H1 (cell line): ENCODE measurements around the gene ACSF2. TPM values are rescaled to one million over a fixed set of nuclear protein-coding genes. Genes with fewer than 3 reads are reported as not detected.

Experiments used
- CTCF ChIA-PET: fragments of 300-600 bp; sonication (Branson Sonifier 250); formaldehyde crosslinking; loops from one replicate; lab custom pipeline; 2021; ENCODE audit not compliant: partially characterized antibody; lab: Charles Lee
- POLR2A ChIA-PET: fragments of 300-600 bp; sonication (Branson Sonifier 250); formaldehyde crosslinking; loops from one replicate; lab custom pipeline; 2021; ENCODE audit warnings: inconsistent platforms; ENCODE audit not compliant: partially characterized antibody; lab: Charles Lee
- DNase-seq, 2 experiments: peaks; one replicate each; pipeline versions ENCODE4 v3.0.0 to v3.0.0-alpha.2; 2010 to 2022; ENCODE audit warnings: low spot score in 2 of 2, low read depth in 1 of 2, mixed read lengths in 1 of 2
- FAIRE-seq: peaks from 2 replicates; lab custom pipeline; 2011; peaks lifted over from hg19 to GRCh38; lab: Jason Lieb, UNC
- H2AFZ ChIP-seq: 2 replicates; pipeline ENCODE4 v1.8.1; 2012; ENCODE audit warnings: low read length, inconsistent platforms
- H2AK5ac ChIP-seq: 2 replicates; pipeline ENCODE4 v1.6.1; 2013; ENCODE audit warnings: low read depth, low read length
- H2BK120ac ChIP-seq: replicated peaks from 2 replicates; pipeline ENCODE3; 2013; ENCODE audit warnings: low read depth, low read length, inconsistent platforms
- H2BK12ac ChIP-seq: 2 replicates; pipeline ENCODE4 v1.6.1; 2013; ENCODE audit warnings: low read depth, low read length
- H2BK15ac ChIP-seq: 2 replicates; pipeline ENCODE4 v1.6.1; 2013; ENCODE audit warnings: low read length
- H2BK20ac ChIP-seq: 2 replicates; pipeline ENCODE4 v1.6.1; 2013; ENCODE audit warnings: low read length
- H2BK5ac ChIP-seq: 2 replicates; pipeline ENCODE4 v1.6.1; 2013; ENCODE audit warnings: low read depth, low read length
- H3K14ac ChIP-seq: 2 replicates; pipeline ENCODE4 v1.6.1; 2013; ENCODE audit warnings: inconsistent platforms; ENCODE audit not compliant: insufficient read length
- H3K18ac ChIP-seq: 2 replicates; pipeline ENCODE4 v1.6.1; 2013; ENCODE audit warnings: low read length; ENCODE audit errors: extremely low read depth
- H3K23ac ChIP-seq: 2 replicates; pipeline ENCODE4 v1.6.1; 2013; ENCODE audit warnings: inconsistent platforms; ENCODE audit not compliant: insufficient read length
- H3K23me2 ChIP-seq: 2 replicates; pipeline ENCODE4 v1.6.1; 2013; ENCODE audit warnings: low read depth, low read length
- H3K27ac ChIP-seq: 2 replicates; pipeline ENCODE4 v1.6.1; 2011; ENCODE audit warnings: low read depth, low read length, inconsistent platforms
- H3K27me3 ChIP-seq, 4 experiments: replicated peaks in 1 of 4; 1 replicate in 1 of 4; 2 replicates in 3 of 4; pipeline versions ENCODE4 v1.6.1 to v1.8.1; 2011 to 2013; ENCODE audit warnings: low read length in 3 of 4, mild to moderate bottlenecking in 3 of 4, inconsistent platforms in 2 of 4, mixed read lengths in 2 of 4, moderate library complexity in 1 of 4; ENCODE audit not compliant: control insufficient read depth in 3 of 4, insufficient read depth in 3 of 4; ENCODE audit errors: extremely low read depth in 1 of 4
- H3K36me3 ChIP-seq, 4 experiments: 2 replicates each; pipeline versions ENCODE4 v1.6.1 to v1.8.1; 2011 to 2013; ENCODE audit warnings: mild to moderate bottlenecking in 4 of 4, low read length in 3 of 4, moderate library complexity in 2 of 4, control low read depth in 1 of 4, inconsistent platforms in 1 of 4; ENCODE audit not compliant: insufficient read depth in 4 of 4, control insufficient read depth in 2 of 4
- H3K4ac ChIP-seq: replicated peaks from 2 replicates; pipeline ENCODE3; 2013; ENCODE audit warnings: low read length, low read depth, mixed read lengths, inconsistent platforms; ENCODE audit not compliant: insufficient read length
- H3K4me1 ChIP-seq, 4 experiments: replicated peaks in 1 of 4; 1 replicate in 1 of 4; 2 replicates in 3 of 4; pipeline versions ENCODE4 v1.6.1 to v1.8.1; 2011 to 2013; ENCODE audit warnings: low read length in 3 of 4, inconsistent platforms in 2 of 4, mixed read lengths in 1 of 4; ENCODE audit not compliant: insufficient read depth in 4 of 4, control insufficient read depth in 3 of 4
- H3K4me2 ChIP-seq, 2 experiments: 2 replicates each; pipeline versions ENCODE4 v1.6.1 to v1.8.1; 2011 to 2013; ENCODE audit warnings: low read depth in 2 of 2, low read length in 2 of 2, control low read depth in 1 of 2, inconsistent platforms in 1 of 2, mild to moderate bottlenecking in 1 of 2; ENCODE audit not compliant: insufficient read depth in 1 of 2
- H3K4me3 ChIP-seq, 4 experiments: fragments of 200-600, 300-600 bp in 1 of 4; sonication (generic), shearing (Covaris generic), sonication (Bioruptor Twin) in 1 of 4; 2 replicates each; pipeline versions ENCODE4 v1.5.1 to v1.8.1; 2011 to 2016; ENCODE audit warnings: low read length in 4 of 4, low read depth in 3 of 4, control low read depth in 2 of 4, inconsistent platforms in 2 of 4, mild to moderate bottlenecking in 2 of 4, mixed read lengths in 1 of 4, moderate library complexity in 1 of 4; ENCODE audit not compliant: insufficient read depth in 2 of 4; ENCODE audit errors: extremely low read depth in 1 of 4
- H3K56ac ChIP-seq: replicated peaks from 2 replicates; pipeline ENCODE3; 2013; ENCODE audit warnings: low read depth, mild to moderate bottlenecking, mixed read lengths, low read length, inconsistent platforms; ENCODE audit not compliant: insufficient read length
- H3K79me1 ChIP-seq: 2 replicates; pipeline ENCODE4 v1.6.1; 2013; ENCODE audit warnings: low read depth, low read length, control low read depth
- H3K79me2 ChIP-seq, 2 experiments: 2 replicates each; pipeline versions ENCODE4 v1.6.1 to v1.8.1; 2012 to 2013; ENCODE audit warnings: low read length in 2 of 2, mild to moderate bottlenecking in 2 of 2, inconsistent platforms in 1 of 2; ENCODE audit not compliant: insufficient read depth in 2 of 2, control insufficient read depth in 1 of 2
- H3K9ac ChIP-seq, 4 experiments: replicated peaks in 1 of 4; 1 replicate in 1 of 4; 2 replicates in 3 of 4; pipeline versions ENCODE4 v1.6.1 to v1.8.1; 2011 to 2013; ENCODE audit warnings: low read depth in 3 of 4, low read length in 3 of 4, control low read depth in 2 of 4, mild to moderate bottlenecking in 2 of 4, moderate library complexity in 2 of 4, inconsistent platforms in 1 of 4; ENCODE audit errors: extremely low read depth in 1 of 4
- H3K9me3 ChIP-seq, 2 experiments: 2 replicates each; pipeline versions ENCODE4 v1.6.1 to v1.8.1; 2012 to 2013; ENCODE audit warnings: mild to moderate bottlenecking in 2 of 2, moderate library complexity in 2 of 2, control low read depth in 1 of 2, inconsistent platforms in 1 of 2, low read depth in 1 of 2, low read length in 1 of 2, mixed read lengths in 1 of 2; ENCODE audit not compliant: insufficient read depth in 2 of 2
- H4K20me1 ChIP-seq, 2 experiments: replicated peaks in 1 of 2; 2 replicates each; pipeline versions ENCODE3 to v1.8.1; 2011 to 2013; ENCODE audit warnings: inconsistent platforms in 2 of 2, low read length in 2 of 2, mild to moderate bottlenecking in 1 of 2; ENCODE audit not compliant: insufficient read depth in 2 of 2, control insufficient read depth in 1 of 2
- H4K5ac ChIP-seq: 2 replicates; pipeline ENCODE4 v1.6.1; 2013; ENCODE audit warnings: low read length, low read depth, mixed read lengths, inconsistent platforms; ENCODE audit not compliant: insufficient read length
- H4K8ac ChIP-seq: 2 replicates; pipeline ENCODE4 v1.8.0; 2013; ENCODE audit warnings: mild to moderate bottlenecking, moderate library complexity, low read length, inconsistent platforms; ENCODE audit not compliant: insufficient read depth; ENCODE audit errors: extremely low read depth
- H4K91ac ChIP-seq: replicated peaks from 2 replicates; pipeline ENCODE3; 2013; ENCODE audit warnings: low read length, mixed read lengths, inconsistent platforms; ENCODE audit not compliant: insufficient read length
- POU5F1 ChIP-seq: IDR thresholded peaks from 2 replicates; pipeline ENCODE4 v1.6.1; 2011; ENCODE audit warnings: low read depth, mild to moderate bottlenecking, low read length, moderate library complexity
- RXRA ChIP-seq: IDR thresholded peaks from 2 replicates; pipeline ENCODE4 v1.6.1; 2011; ENCODE audit warnings: low read depth, mild to moderate bottlenecking, low read length, moderate library complexity; ENCODE audit not compliant: insufficient read depth
- SAP30 ChIP-seq: fragments of 300-600 bp; sonication (generic); IDR thresholded peaks from 2 replicates; pipeline ENCODE4 v1.7.1; 2012; ENCODE audit warnings: low read length, moderate library complexity, mild to moderate bottlenecking, inconsistent platforms; ENCODE audit not compliant: insufficient read depth, insufficient replicate concordance
- TAF7 ChIP-seq: optimal IDR thresholded peaks from 2 replicates; pipeline ENCODE3; 2011; ENCODE audit warnings: low read depth, mild to moderate bottlenecking, inconsistent platforms, low read length, moderate library complexity, borderline replicate concordance
- WGBS, 2 experiments: shearing (Covaris generic) in 1 of 2; methylation state at CpG; one replicate each; pipeline versions ENCODE4 v1.1.6 to v1.1.7; 2013 to 2015; ENCODE audit warnings: low lambda C conversion rate in 2 of 2, mixed read lengths in 2 of 2, inconsistent platforms in 1 of 2, low coverage in 1 of 2, missing lambda C conversion rate in 1 of 2; ENCODE audit not compliant: insufficient replicate concordance in 2 of 2, insufficient coverage in 1 of 2, insufficient read length in 1 of 2; ENCODE audit errors: extremely low coverage in 1 of 2, missing lambda C conversion rate in 1 of 2; 5-methylcytosine and 5-hydroxymethylcytosine counted together
- polyA plus RNA-seq, 7 experiments: library from polyadenylated mRNA; depleted of rRNA in 3 of 7; stranded (reverse) in 5 of 7; unstranded in 2 of 7; fragments of >200 nt in 5 of 7; fragments of 200-250 nt in 2 of 7; gene quantifications; 1 replicate in 5 of 7; 2 replicates in 1 of 7; 4 replicates in 1 of 7; pipeline versions ENCODE4 v1.2.1 to v1.2.3, GENCODE V29; 2011 to 2013; ENCODE audit warnings: missing spikeins in 2 of 7, mixed read lengths in 2 of 7
- total RNA-seq: library from RNA; stranded (reverse); fragmentation: NEBNext Ultra II Directional; extraction: Animal tissue kit (Norgen Biotek cat#: 25700); gene quantifications from 2 replicates; pipeline ENCODE4 v1.2.1, GENCODE V29; 2021

The ACSF2 gene
- total and polyA plus RNA-seq, 2 of the 8 experiments (the other 6 are each of a cell fraction or from before 2014, with no cell fraction given): 14.5 to 16.3 TPM

DNA sequence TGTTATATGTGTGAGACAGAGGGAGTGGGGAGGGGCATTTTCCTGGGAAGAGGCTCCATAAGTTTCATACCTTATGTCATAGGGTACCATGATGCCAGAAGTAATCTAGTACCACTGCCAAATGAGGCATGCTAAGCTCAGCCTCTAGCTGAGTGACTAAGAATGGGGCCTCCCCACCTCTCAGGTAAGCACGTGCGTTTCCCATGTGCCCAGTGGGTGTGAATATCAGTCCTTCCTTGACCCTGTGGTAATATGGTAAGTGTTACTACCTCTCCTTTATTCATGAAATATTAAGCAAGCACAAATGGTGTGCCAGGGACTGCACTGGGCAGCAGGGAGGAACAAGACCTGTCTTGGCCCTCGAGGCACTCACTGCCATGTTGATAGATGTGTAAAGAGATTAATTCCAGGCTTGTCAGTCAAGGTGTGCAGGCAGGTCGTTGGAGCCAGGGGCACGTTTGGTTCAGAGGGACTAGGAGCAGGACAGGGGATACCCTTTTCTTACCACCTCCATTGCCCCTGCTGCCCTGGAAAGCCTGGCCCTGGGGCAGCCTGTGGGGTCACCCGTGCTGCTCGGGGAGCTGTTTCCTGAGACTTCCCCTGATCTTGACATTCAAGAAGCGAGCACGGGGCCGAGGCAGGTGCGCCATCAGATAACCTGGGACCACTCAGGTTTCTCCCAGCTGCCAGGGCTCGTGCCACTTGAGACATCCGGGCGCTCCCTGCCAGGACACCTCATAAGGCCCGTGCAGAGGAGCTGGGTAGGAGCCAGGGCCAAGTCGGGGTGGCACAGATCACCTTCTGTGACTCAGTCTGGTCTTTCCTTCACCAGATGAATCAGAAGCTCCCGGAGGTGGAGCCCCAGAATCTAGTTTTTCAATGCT is 61.4 kb downstream of the ACSF2 start:
- no peak overlapping the region for H2BK120ac ChIP-seq
- H3K14ac ChIP-seq: no peak overlapping the region
- no peaks in the 10 kb centered on the region for H3K79me1 ChIP-seq
- H3K4me3 ChIP-seq: no peak overlapping the region
- H3K9me3 ChIP-seq: no peaks in the 10 kb centered on the region
- H3K23ac ChIP-seq: no peak overlapping the region
- no peak overlapping the region for H3K9ac ChIP-seq
- CTCF ChIA-PET: interaction anchor here (0.7 to 9.2 kb wide), 13 partner anchors 8 to 138 kb away, joined by 3 to 116 read pairs (median 4); partner anchors contain the start of gene EPN3
- H3K4ac ChIP-seq: no peak overlapping the region
- no peak overlapping the region for H2AFZ ChIP-seq
- H4K5ac ChIP-seq: no peak overlapping the region
- H3K4me1 ChIP-seq: peaks cover 0 to 2% (median 0%) of the 10 kb centered on the region in 4 experiments; a peak in 2 of 7 replicates
- H2AK5ac ChIP-seq: no peak overlapping the region
- H2BK20ac ChIP-seq: no peak overlapping the region
- H2BK5ac ChIP-seq: no peak overlapping the region
- no peak overlapping the region for H2BK12ac ChIP-seq
- H2BK15ac ChIP-seq: no peak overlapping the region
- H4K8ac ChIP-seq: no peak overlapping the region
- no peak for FAIRE-seq
- no peaks in the 10 kb centered on the region for H4K20me1 ChIP-seq
- TF ChIP-seq POU5F1 (no peak), RXRA (no peak), TAF7 (no peak), SAP30 (no peak)
- TF ChIP-seq, all 59 proteins: peak for 0
- no peaks in the 10 kb centered on the region for H3K79me2 ChIP-seq
- no peak overlapping the region for H3K18ac ChIP-seq
- WGBS, 2 experiments: 87% methylated on average over 17 of the region's 17 CpGs; no CpG with 5 or more reads in 1 of the 2 experiments
- no peak overlapping the region for H3K56ac ChIP-seq
- POLR2A ChIA-PET: interaction anchor here (0.7 to 1.2 kb wide), 5 partner anchors 8 to 75 kb away, joined by 3 to 5 read pairs (median 3); no protein-coding TSS in a partner anchor
- no peak overlapping the region for H4K91ac ChIP-seq
- H3K27me3 ChIP-seq: no peaks in the 10 kb centered on the region
- no peak for DNase-seq
- H3K36me3 ChIP-seq: peaks cover 0 to 13% (median 6%) of the 10 kb centered on the region in 4 experiments; a peak in 4 of 8 replicates
- H3K27ac ChIP-seq: no peak overlapping the region
- H3K4me2 ChIP-seq: no peak overlapping the region
- H3K23me2 ChIP-seq: no peaks in the 10 kb centered on the region
